ENCODE results near the gene GPR137B. TPM values are rescaled to one million over a fixed set of nuclear protein-coding genes. Genes with fewer than 3 reads are reported as not detected.

GPR137B gene
- total and polyA plus RNA-seq, 2 of the 4 experiments (the other 2 are of a cell fraction): 4.5 to 12.3 TPM

- POLR2A ChIA-PET (ENCODE audit: unreplicated experiment): no interaction called here
- no peak overlapping the region for H2BK5ac ChIP-seq (ENCODE audit: low read depth, low read length, poor library complexity, severe bottlenecking)
- TF ChIP-seq RCOR1 (IDR thresholded peaks at IDR 0.05; ENCODE audit: insufficient replicate concordance, low read length): no peak
- no peak for TF ChIP-seq CTCF (conservative IDR thresholded peaks at IDR 0.05; ENCODE audit: low read depth, low read length)
- no peak for TF ChIP-seq RAD21 (IDR thresholded peaks at IDR 0.05; ENCODE audit: low read length)
- TF ChIP-seq FOS (IDR thresholded peaks at IDR 0.05; ENCODE audit: low read depth, low read length): no peak
- no peak for TF ChIP-seq BHLHE40 (IDR thresholded peaks at IDR 0.05; ENCODE audit: low read depth, low read length)
- no peak for TF ChIP-seq MXI1 (IDR thresholded peaks at IDR 0.05; ENCODE audit: borderline replicate concordance, low read depth, low read length)
- no peak for TF ChIP-seq NFE2L2 (IDR thresholded peaks at IDR 0.05; ENCODE audit: low read depth, low read length)
- no peak for TF ChIP-seq MAZ (IDR thresholded peaks at IDR 0.05; ENCODE audit: borderline replicate concordance, low read depth, low read length)
- TF ChIP-seq CEBPB (IDR thresholded peaks at IDR 0.05; ENCODE audit: low read depth, low read length): no peak
- TF ChIP-seq USF2 (IDR thresholded peaks at IDR 0.05; ENCODE audit: low read depth, low read length): no peak
- no peak for TF ChIP-seq MAFK (IDR thresholded peaks at IDR 0.05; ENCODE audit: low read depth, low read length)
- no peak for TF ChIP-seq ELK1 (IDR thresholded peaks at IDR 0.05; ENCODE audit: borderline replicate concordance, low read depth, low read length)
- TF ChIP-seq RFX5 (IDR thresholded peaks at IDR 0.05; ENCODE audit: low read depth, low read length): no peak
- no peak for TF ChIP-seq SMC3 (IDR thresholded peaks at IDR 0.05; ENCODE audit: low read depth, low read length)
- no peak for TF ChIP-seq POLR2A (IDR thresholded peaks at IDR 0.05; ENCODE audit: low read depth, low read length)
- no peak for TF ChIP-seq CHD1 (IDR thresholded peaks at IDR 0.05; ENCODE audit: low read depth, low read length)
- no peak overlapping the region for H3K23ac ChIP-seq (ENCODE audit: low read depth, low read length)
- no peak overlapping the region for H2AFZ ChIP-seq (replicated peaks; ENCODE audit: low read length, poor library complexity)
- H2BK15ac ChIP-seq (ENCODE audit: low read depth, low read length): no peak overlapping the region
- H2BK120ac ChIP-seq (ENCODE audit: low read depth, low read length): no peak overlapping the region
- no peak overlapping the region for H2BK20ac ChIP-seq (ENCODE audit: low read depth, low read length)
- no peak overlapping the region for H2AK9ac ChIP-seq (replicated peaks; ENCODE audit: low read depth, low read length, poor library complexity)
- no peak overlapping the region for H3K9ac ChIP-seq (ENCODE audit: low read depth, low read length)
- intact Hi-C loops (cut with micrococcal nuclease): no loop called here
- H3K27me3 ChIP-seq (ENCODE audit: control insufficient read depth, insufficient read depth, low read length): no peaks in the 10 kb centered on the region
- no peak overlapping the region for H3K18ac ChIP-seq (ENCODE audit: low read depth, low read length)
- no peak overlapping the region for H4K5ac ChIP-seq (ENCODE audit: low read depth, low read length)
- H4K8ac ChIP-seq (ENCODE audit: low read depth in 2 of 2, low read length in 2 of 2): no peak overlapping the region
- H3K36me3 ChIP-seq (ENCODE audit: control insufficient read depth, insufficient read depth, low read length): 0 out of 2 replicates have a peak, but pooled peaks cover 2% of the 10 kb centered on the region
- dilution Hi-C loops (cut with HindIII; ENCODE audit: low sequenced_read_pairs, unreplicated experiment): no loop called here
- CTCF ChIA-PET: interaction anchor here (0.6 kb wide), 1 partner anchor 45 kb away, joined by 3 read pairs; no protein-coding TSS in a partner anchor
- H2AK5ac ChIP-seq (ENCODE audit: low read depth, low read length): no peak overlapping the region
- no peak for DNase-seq
- no peaks in the 10 kb centered on the region for H3K9me3 ChIP-seq (ENCODE audit: control insufficient read depth, insufficient read depth, low read length)
- H3K56ac ChIP-seq (ENCODE audit: extremely low read depth, insufficient read depth, low read length): no peak overlapping the region
- no peak overlapping the region for H3K14ac ChIP-seq (replicated peaks; ENCODE audit: low read depth, low read length)
- H3K9me1 ChIP-seq (ENCODE audit: insufficient read depth, low read length): peaks cover 8% of the 10 kb centered on the region; the same call in 1 of the 2 replicates
- no peak overlapping the region for H3K4me3 ChIP-seq (ENCODE audit: insufficient read depth, low read depth, low read length)
- H3K4me1 ChIP-seq (ENCODE audit: control insufficient read depth, insufficient read depth, low read length): peaks cover 2% of the 10 kb centered on the region; the same call in 1 of the 2 replicates
- H3K4me2 ChIP-seq (ENCODE audit: low read depth, low read length): no peak overlapping the region
- 68% methylated on average over 9 of the region's 18 CpGs; no CpG with 5 or more reads in 1 of the 2 experiments for WGBS, 2 experiments (ENCODE audit: extremely low coverage in 2 of 2, insufficient read length in 1 of 2)
- H4K91ac ChIP-seq (ENCODE audit: insufficient read depth, low read depth, low read length): no peak overlapping the region
- H3K4ac ChIP-seq (ENCODE audit: low read depth, low read length): no peak overlapping the region
- ATAC-seq (ENCODE audit: low read depth): no peak
- in situ Hi-C loops (cut with MboI; ENCODE audit: low sequenced_read_pairs): no loop called here
- H3K27ac ChIP-seq (ENCODE audit: insufficient read depth, low read length): no peak overlapping the region
- H3K79me1 ChIP-seq (ENCODE audit: low read depth in 1 of 2, low read length in 2 of 2): peaks cover 7 to 14% of the 10 kb centered on the region in 2 experiments
- no TSS peak for BruUV-seq (replicated peaks)
- H4K20me1 ChIP-seq (ENCODE audit: insufficient read depth, low read length): peaks cover 15% of the 10 kb centered on the region
Observed at GRCh38 chr1:236149003-236149595, 6.8 kb downstream of the GPR137B start.
